ENCODE measurements around the gene TRPM2. TPM values are rescaled to one million over a fixed set of nuclear protein-coding genes. Genes with fewer than 3 reads are reported as not detected.
A peak's percentile ranks its signal among the peaks of the same experiment; 100 is the strongest.

The TRPM2 gene
- total RNA-seq, 2 experiments from 2014 or later = 2.6 to 3.7 TPM

- intact Hi-C loops (cut with micrococcal nuclease) = no loop called here
Measured at GRCh38 chr21:44485796-44486195, 132.4 kb downstream of the TRPM2 start.

GRCh38 chr21:44486302-44486701 lies 132.9 kb downstream of the TRPM2 start:
- Mint-ChIP-seq H3K27ac (no peak overlapping the region), H3K36me3 (ENCODE audit: low read depth) (no peaks in the 10 kb centered on the region), H3K27me3 (peaks cover 2% of the 10 kb centered on the region), H3K4me1 (ENCODE audit: low read depth) (peaks cover 4% of the 10 kb centered on the region), H3K4me3 (peak overlapping the region; percentile 78), H3K9me3 (no peaks in the 10 kb centered on the region)
- ATAC-seq = no peak
- CTCF ChIA-PET = interaction anchor here (1.0 kb wide), 1 partner anchor 642 kb away, joined by 3 read pairs; no protein-coding TSS in a partner anchor
- no peak for TF ChIP-seq CTCF (IDR thresholded peaks at IDR 0.05)
- intact Hi-C loops (cut with micrococcal nuclease) = no loop called here
- DNase-seq = no peak
- POLR2A ChIA-PET = no interaction called here

More at GRCh38 chr21:44485796-44486195, 132.4 kb downstream of the TRPM2 start:
- ATAC-seq (peak; percentile 16), DNase-seq (no peak)
- POLR2A ChIA-PET = interaction anchor here (0.6 kb wide), 1 partner anchor 146 kb away, joined by 5 read pairs; no protein-coding TSS in a partner anchor
- peaks cover 4% of the 10 kb centered on the region for H3K4me1 Mint-ChIP-seq (ENCODE audit: low read depth)
- no peak overlapping the region for H3K27ac Mint-ChIP-seq
- no peaks in the 10 kb centered on the region for H3K9me3 Mint-ChIP-seq
- TF ChIP-seq CTCF (IDR thresholded peaks at IDR 0.05) = no peak
- no peaks in the 10 kb centered on the region for H3K36me3 Mint-ChIP-seq (ENCODE audit: low read depth)
- CTCF ChIA-PET = interaction anchor here (1.0 kb wide), 2 partner anchors 130 to 643 kb away, joined by 3 read pairs; no protein-coding TSS in a partner anchor
- H3K27me3 Mint-ChIP-seq = peaks cover 2% of the 10 kb centered on the region
- peak overlapping the region; percentile 78 for H3K4me3 Mint-ChIP-seq

- ChIA-PET CTCF (interaction anchor here (0.7 to 1.2 kb wide), 7 partner anchors 15 to 221 kb away, joined by 3 to 5 read pairs (median 3); no protein-coding TSS in a partner anchor), POLR2A (interaction anchor here (0.7 kb wide), 1 partner anchor 181 kb away, joined by 4 read pairs; no protein-coding TSS in a partner anchor)
- Mint-ChIP-seq H3K27me3 (peaks cover 5% of the 10 kb centered on the region), H3K4me3 (no peak overlapping the region), H3K27ac (no peak overlapping the region), H3K9me3 (peaks cover 12% of the 10 kb centered on the region), H3K36me3 (ENCODE audit: low read depth) (no peaks in the 10 kb centered on the region), H3K4me1 (ENCODE audit: low read depth) (peaks cover 4% of the 10 kb centered on the region)
- peak; percentile 68 for TF ChIP-seq CTCF (IDR thresholded peaks at IDR 0.05)
- ATAC-seq = no peak
- peak; percentile 80 for DNase-seq
- intact Hi-C loops (cut with micrococcal nuclease) = no loop called here
Measured at GRCh38 chr21:44487831-44488230, 134.4 kb downstream of the TRPM2 start.

- CTCF ChIA-PET = interaction anchor here (0.6 to 1.8 kb wide), 6 partner anchors 8 to 309 kb away, joined by 3 to 7 read pairs (median 3); no protein-coding TSS in a partner anchor
- no peak overlapping the region for H3K27ac Mint-ChIP-seq
- POLR2A ChIA-PET = no interaction called here
- no peak overlapping the region for H3K4me3 Mint-ChIP-seq
- H3K27me3 Mint-ChIP-seq = peaks cover 5% of the 10 kb centered on the region
- no peaks in the 10 kb centered on the region for H3K36me3 Mint-ChIP-seq (ENCODE audit: low read depth)
- DNase-seq = peak; percentile 12
- H3K9me3 Mint-ChIP-seq = peaks cover 19% of the 10 kb centered on the region
- peaks cover 4% of the 10 kb centered on the region for H3K4me1 Mint-ChIP-seq (ENCODE audit: low read depth)
- TF ChIP-seq CTCF (IDR thresholded peaks at IDR 0.05) = peak; percentile 39
- ATAC-seq = peak; percentile 31
- intact Hi-C loops (cut with micrococcal nuclease) = no loop called here
Measured at GRCh38 chr21:44489962-44490361, 136.5 kb downstream of the TRPM2 start.

GRCh38 chr21:44490405-44490804 lies 137.0 kb downstream of the TRPM2 start:
- no peak for TF ChIP-seq CTCF (IDR thresholded peaks at IDR 0.05)
- CTCF ChIA-PET = interaction anchor here (0.6 to 1.6 kb wide), 5 partner anchors 17 to 308 kb away, joined by 3 to 4 read pairs (median 3); no protein-coding TSS in a partner anchor
- ATAC-seq (no peak), DNase-seq (no peak)
- intact Hi-C loops (cut with micrococcal nuclease) = no loop called here
- Mint-ChIP-seq H3K27ac (no peak overlapping the region), H3K9me3 (peaks cover 19% of the 10 kb centered on the region), H3K27me3 (peaks cover 6% of the 10 kb centered on the region), H3K4me1 (ENCODE audit: low read depth) (peaks cover 4% of the 10 kb centered on the region), H3K36me3 (ENCODE audit: low read depth) (no peaks in the 10 kb centered on the region), H3K4me3 (no peak overlapping the region)
- POLR2A ChIA-PET = no interaction called here
